GOT3 (cell line): Measurements from ENCODE around the gene ANKRD66.

ENCODE experiments used
- DNase-seq: peaks from one replicate; lab custom pipeline; 2025; ENCODE audit warnings: mixed read lengths; lab: John Stamatoyannopoulos, UW

Gene ANKRD66

DNA sequence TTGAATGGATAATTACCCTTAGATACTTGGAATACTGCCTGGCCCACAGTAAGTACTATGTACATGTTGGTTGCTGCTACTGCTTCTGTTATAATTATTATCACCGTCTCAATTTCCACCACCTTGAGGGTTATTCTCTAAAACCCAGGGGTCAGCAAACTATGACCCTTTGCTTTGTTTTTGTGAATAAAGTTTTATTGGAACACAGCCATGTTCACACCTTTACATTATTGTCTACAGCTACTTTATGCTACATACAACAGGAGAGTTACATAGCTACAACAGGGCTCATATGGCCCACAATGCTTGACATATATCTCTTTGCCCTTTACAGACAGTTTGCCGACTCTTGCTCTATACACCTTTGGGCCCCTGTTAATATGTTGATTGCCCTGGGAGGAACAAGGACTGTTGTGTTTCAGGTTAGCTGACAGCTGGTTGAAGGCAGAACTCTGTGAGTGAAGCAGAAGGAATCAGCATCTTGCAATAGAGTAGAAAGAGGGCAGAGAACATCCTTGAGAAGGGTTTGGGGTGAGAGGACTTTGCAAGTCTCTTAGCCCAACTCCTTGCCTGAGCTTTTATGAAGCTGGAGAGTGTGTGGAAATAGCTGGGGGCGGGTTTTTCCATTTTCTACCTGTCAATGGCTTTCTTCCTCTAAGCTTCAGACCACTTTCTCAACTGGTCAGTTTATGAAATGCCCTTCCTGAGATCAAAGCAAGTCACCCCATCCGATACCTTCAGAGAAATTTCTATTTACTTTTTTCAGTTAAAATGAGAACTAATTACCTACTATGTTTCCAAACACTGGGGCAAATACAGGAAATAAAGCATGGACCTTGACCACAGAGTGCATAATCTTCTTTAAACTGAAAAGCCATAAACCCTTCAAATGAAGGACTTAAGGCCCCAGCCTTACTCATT is 43.0 kb downstream of the ANKRD66 start:
- DNase-seq = no peak

GRCh38 chr6:46790355-46790874 is 43.7 kb downstream of the ANKRD66 start:
- no peak for DNase-seq

DNA sequence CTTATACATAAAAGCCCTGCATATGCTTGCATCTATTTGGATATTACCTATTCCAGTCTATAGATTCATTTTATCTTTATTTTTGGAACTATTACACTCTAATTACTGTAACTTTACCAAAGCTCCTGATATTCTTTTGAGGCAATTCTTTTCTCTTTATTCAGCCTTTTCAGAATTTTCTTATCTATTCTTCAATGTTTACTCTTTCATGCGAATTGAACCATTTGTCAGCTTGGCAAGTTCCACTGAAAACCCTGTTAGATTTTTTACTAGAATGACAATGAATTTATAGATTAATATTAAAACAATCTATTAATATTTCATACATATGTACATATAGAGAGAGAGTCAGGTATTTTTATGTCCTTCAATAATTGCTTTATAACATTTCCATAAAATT is 45.9 kb downstream of the ANKRD66 start:
- DNase-seq = no peak

- no peak for DNase-seq
These were observed 46.4 kb downstream of the ANKRD66 start, which contains the start of gene MEP1A for GRCh38 chr6:46793138-46793537. MEP1A (plus strand) TSS chr6:46793389; CDS start chr6:46793399, 10 bp downstream.

GRCh38 chr6:46794068-46794467 is 47.3 kb downstream of the ANKRD66 start:
- no peak for DNase-seq

- no peak for DNase-seq
These were observed 49.1 kb downstream of the ANKRD66 start for GRCh38 chr6:46795816-46796215.

DNA sequence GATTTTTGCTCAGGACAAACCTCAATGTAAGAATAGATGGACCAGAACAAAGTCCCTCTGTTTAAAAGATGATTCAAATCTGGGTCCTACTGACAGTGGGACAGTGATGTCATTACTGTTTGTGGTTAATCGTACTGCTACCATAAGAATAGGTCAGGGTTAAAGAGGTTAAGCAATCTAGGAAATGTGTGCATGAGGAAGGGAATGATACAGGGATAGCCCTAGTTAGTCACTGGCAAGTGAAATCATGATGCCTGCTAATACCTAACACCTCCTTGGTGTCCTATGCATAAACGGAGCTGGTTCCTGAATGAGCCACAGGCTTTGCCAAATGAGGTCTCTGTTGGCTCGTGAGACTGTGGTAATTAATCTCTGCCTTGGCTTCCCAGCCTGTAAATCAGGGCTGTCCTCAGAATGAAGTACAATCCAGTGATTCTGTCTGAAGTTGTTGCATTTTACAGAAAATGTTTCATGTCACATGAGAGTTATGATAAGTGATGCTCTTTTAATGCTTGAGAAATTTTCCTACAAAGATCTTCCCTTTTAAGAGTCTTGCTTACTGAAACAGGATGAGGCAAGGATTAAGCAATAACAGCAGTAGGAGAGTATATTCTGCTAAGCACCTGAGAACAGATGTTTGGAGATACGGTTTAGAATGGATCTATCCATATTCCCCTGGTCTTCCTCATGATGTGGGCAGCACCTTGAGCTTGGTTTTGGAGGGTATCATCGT is 50.3 kb downstream of the ANKRD66 start:
- DNase-seq = no peak

GRCh38 chr6:46799657-46800056 is 52.9 kb downstream of the ANKRD66 start:
- DNase-seq = no peak

DNA sequence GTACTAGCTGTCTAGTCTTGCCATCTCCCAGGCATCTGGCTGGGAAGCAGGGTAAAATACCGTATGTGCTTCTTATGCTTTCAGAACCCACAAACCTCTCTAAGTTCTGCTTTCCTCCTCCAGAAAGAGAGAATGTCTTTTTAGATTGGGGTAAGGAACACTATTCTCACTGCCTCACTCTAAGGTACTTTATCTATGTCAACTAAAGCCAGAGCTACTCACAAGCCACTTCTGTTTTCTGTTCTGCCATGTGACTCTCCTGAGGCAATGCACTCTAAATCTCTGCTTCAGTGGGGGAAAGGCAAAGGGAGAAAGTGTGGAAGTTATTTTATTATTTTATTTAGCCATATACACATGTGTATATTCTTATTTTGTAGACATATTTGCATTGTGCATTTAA is 62.1 kb downstream of the ANKRD66 start:
- DNase-seq = no peak
